Activated T-helper 1 cell treated with anti-CD3 and anti-CD28 coated beads, Interleukin-2, amount 50 U/mL, for 16 hours (primary cell): ENCODE results near the gene IKBKE.

Experiments used
- DNase-seq, 2 donors: peaks; one replicate each; pipeline ENCODE4 v3.0.0-alpha.2; 2020; ENCODE audit warnings: low read depth in 1 of 2, low spot score in 1 of 2

The IKBKE gene

GRCh38 chr1:206453111-206453510 lies 17.2 kb upstream of the IKBKE start:
- DNase-seq: no peak

DNA sequence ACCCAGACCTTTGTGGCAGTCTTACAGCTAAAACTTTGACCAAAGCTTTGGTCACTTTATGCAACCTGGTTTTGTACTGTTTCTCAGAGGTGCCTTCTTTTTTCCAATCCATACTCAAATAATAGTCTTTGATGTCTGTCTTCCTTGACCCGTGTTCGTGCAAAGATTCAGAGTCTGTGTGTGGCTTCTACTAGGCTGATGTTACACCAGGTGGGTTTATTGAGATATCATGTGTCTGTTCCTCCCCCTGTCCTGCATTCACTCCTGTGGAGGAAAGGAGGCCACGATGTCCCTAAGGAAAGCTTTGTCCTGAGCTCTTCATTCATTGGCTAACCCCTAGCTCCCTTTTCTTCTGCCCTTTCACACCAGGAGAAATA lies 15.0 kb upstream of the IKBKE start:
- no peak for DNase-seq

DNA sequence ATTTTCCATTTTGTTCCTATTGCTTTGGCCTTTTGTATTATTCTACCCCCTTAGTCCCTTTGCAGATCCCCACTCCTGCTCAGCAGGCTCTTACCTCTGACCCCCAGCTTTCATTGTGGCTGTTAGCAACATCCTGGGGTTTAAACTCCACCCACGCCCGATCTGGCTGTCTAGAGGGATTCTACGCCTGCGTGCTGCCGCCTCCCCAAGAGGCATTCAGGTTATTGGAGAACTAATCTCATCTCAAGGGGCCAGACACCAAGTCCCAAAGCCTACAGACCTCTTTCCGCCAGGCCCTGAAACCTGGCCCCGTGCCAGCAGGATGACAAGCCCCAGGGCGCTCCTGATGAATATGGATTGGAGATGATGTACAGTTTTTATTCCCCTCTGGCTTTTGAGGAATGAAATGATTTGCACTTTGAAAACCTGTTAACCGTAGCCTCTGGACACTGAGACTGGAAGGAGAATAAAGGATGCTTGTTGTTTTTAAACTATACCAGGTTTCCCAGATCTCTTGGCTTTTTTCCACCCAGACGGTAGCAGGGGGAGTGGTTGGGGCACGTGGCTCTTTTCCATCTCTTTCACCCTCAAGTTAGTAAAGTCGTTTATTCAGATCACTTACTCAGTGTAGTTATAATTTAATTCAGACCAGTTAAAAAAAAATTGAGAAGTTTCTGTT lies 14.5 kb upstream of the IKBKE start:
- DNase-seq: no peak

- DNase-seq: no peak
These were observed 13.5 kb upstream of the IKBKE start for GRCh38 chr1:206456577-206457370.

- DNase-seq: no peak
These were observed 12.7 kb upstream of the IKBKE start for GRCh38 chr1:206457408-206458120.

DNA sequence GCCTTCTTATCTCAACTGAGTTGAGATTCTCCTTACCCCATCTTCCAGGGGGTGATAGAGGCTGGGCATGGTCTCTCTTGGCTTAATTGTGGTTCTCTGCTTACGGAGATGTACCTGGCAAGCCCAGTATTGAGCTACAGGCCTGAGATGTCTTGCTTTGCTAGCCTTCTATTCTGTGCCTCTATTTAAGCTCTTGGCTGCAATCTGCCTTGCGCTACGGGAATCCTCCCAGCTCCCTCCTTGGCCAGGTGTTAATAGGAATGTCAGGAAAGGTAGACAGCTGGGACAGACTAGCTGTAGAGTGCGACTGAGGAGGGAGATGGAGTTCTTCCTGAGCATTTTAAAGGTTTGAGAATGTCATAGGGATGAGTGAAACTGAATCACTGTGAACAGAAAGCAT lies 10.6 kb upstream of the IKBKE start:
- no peak for DNase-seq

DNA sequence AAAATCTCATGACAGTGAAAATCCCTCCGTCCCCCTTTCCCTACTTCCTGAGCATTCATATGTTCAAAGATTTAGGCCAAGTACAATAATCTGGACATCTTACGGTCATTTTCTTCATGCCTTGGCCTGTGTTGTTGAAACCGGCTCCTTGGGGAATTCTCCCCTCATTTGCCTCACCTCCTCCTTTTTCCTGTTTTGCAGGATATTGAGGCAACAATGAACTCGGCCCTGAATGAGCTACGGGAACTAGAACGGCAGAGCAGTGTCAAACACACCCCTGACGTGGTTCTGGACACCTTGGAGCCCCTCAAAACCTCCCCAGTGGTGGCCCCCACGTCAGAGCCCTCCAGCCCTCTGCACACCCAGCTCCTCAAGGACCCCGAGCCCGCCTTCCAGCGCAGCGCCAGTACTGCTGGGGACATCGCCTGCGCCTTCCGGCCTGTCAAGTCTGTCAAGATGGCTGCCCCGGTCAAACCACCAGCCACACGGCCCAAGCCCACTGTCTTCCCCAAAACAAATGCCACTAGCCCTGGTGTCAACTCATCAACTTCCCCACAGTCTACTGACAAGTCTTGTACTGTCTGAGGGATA lies 9.3 kb upstream of the IKBKE start:
- no peak for DNase-seq

GRCh38 chr1:206461602-206462455 lies 8.4 kb upstream of the IKBKE start:
- peak; percentile 45 to 49 for DNase-seq

GRCh38 chr1:206463137-206463536 lies 7.1 kb upstream of the IKBKE start:
- DNase-seq: no peak

DNA sequence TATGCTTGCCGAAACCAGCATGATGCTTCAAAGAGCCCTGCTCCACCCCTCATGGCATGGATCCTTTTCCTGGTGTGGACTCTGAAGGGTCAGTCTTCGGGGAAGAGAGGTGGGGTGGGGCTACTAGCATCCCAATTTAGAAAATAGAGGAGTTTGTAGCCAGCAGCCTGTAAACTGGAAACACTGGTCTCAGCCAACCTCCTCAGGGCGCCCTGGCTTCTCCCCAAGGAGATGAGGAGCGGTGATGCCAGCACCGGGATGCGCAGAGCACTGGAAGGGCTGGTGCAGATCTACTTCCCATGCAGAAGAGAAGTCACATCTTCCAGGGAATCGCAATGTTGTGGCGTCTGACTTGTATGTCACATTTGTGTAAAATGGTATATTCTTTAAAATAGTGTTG lies 6.4 kb upstream of the IKBKE start:
- no peak for DNase-seq

DNA sequence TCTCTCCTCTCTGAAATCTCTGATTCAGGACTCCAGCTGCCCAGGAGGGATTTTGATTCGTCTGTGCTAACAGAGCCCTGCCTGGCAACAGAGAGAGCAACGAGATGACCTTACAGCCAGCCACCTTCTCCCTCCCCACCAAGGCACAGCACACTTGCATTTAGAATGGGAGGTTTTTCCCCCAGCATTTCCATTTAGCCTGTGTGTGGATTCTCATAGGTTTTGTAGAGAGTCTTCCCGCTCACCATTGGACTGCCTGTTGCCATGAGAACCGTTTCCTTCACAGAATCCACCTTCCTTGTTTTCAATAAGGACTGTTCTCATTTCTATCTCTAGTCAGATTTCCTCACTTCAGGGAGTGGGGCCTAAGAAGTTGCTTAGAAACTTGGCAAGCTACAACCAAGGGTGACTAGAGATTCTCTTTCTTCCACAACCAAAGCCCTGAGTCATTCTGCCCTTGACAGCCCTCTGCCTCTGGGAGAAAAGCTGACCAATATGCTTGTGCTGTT lies 5.8 kb upstream of the IKBKE start:
- no peak for DNase-seq

- DNase-seq: no peak
These were observed 4.3 kb upstream of the IKBKE start for GRCh38 chr1:206465951-206466350.

GRCh38 chr1:206466840-206467649 lies 3.2 kb upstream of the IKBKE start:
- no peak for DNase-seq

GRCh38 chr1:206467915-206468314 lies 2.4 kb upstream of the IKBKE start:
- DNase-seq: no peak

GRCh38 chr1:206468571-206468970 lies 1.7 kb upstream of the IKBKE start:
- no peak for DNase-seq

DNA sequence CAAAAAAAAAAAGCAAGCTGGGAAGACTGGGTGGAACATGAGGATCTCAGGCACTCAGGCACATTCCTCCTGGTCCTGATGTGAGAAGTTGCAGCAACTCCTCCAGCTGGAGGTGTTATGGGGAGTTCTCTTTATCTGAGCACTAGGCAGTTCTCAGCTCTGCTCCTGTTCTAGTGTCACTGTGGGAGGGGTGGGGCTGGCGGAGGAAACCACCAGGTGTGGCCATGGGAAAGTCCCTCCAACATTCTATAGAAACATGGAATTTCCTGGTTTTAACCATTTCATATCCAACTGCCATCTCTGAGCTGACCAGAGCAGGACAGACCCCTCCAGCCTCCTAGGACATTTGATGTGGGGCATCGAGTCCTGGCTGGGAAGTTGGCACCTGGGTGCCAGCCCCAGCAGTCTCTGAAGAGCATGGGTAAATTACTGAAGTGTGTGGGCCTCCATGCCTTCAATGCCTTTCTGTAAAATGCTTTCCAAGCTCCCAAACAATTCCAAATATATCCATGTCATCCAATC lies 804 bp upstream of the IKBKE start:
- no peak for DNase-seq

DNA sequence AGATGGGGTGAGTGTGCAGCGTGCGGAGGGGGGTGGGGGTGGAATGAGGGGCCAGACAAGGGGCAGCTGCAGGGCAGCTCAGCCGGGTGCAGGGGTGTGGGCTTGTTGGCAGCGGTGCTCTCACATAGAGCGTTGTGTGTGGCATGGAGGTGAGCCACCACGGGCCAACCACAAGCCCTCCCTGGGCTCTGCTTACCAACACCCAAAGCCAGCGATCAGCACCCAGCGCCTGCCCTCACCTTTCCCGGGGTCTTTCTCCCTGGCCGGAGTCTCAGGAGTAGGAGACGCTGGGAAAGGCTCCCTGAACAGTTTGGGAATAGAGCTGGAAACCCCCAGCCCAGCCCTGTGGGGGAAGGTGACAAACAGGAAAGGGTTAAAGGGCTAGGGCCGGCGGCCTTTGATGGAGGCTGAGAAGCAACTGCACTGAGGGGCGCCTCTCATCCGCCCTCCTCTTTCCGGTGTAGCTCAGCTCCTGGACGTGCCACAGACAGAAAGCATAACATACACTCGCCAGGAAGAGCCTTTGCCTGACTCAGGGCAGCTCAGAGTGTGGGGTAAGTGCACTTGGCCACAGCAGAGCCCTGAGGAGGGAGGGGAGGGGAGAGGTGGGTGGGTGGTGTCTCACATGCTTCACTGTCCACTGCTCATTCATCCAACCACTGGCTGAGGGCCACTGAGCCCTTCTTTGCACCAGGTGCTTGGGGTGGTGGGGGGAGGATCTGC lies 577 bp downstream of the IKBKE start:
- DNase-seq: peak in 1 of 2 donors; percentile 21

- no peak for DNase-seq
These were observed 1.1 kb downstream of the IKBKE start for GRCh38 chr1:206471415-206471801.

DNA sequence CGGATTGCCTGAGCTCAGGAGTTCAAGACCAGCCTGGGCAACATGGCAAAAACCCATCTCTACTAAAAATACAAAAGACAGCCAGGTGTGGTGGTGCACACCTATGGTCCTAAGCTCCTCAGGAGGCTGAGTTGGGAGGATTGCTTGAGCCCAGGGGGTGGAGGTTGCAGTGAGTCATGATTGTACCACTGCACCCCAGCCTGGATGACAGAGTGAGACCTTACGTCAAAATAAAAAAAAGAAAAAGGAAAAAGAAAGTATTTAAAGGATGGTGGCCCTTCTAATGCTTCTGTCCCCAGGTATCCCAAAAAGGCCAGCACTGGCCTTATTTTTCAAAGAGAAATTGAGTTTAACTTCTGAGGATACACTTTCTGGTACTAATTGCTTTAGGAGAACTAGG lies 1.7 kb downstream of the IKBKE start:
- DNase-seq: no peak
